Measurements from ENCODE around the gene TLR2.

TLR2 gene

GRCh38 chr4:153733751-153734448 is 49.8 kb downstream of the TLR2 start:
- DNase-seq: no peak

GRCh38 chr4:153735906-153736461 is 51.9 kb downstream of the TLR2 start:
- DNase-seq: no peak

- DNase-seq: no peak
Observed at GRCh38 chr4:153741541-153741940, 57.5 kb downstream of the TLR2 start.

GRCh38 chr4:153745651-153746050 is 61.6 kb downstream of the TLR2 start:
- no peak for DNase-seq

- DNase-seq: no peak
Observed at GRCh38 chr4:153747406-153747955, 63.4 kb downstream of the TLR2 start.

- no peak for DNase-seq
Observed at GRCh38 chr4:153748378-153748777, 64.3 kb downstream of the TLR2 start.

- peak; percentile 34 for DNase-seq
Observed at GRCh38 chr4:153750197-153750817, 66.2 kb downstream of the TLR2 start.

- DNase-seq: no peak
Observed at GRCh38 chr4:153755186-153755585, 71.1 kb downstream of the TLR2 start.

Data from T1000 (cell line).